ENCODE results near the gene LMX1B. TPM values are rescaled to one million over a fixed set of nuclear protein-coding genes. Genes with fewer than 3 reads are reported as not detected.

Gene LMX1B
- total RNA-seq, 4 donors from 2014 or later = 3.2 to 6.9 (median 4.6) TPM

DNA sequence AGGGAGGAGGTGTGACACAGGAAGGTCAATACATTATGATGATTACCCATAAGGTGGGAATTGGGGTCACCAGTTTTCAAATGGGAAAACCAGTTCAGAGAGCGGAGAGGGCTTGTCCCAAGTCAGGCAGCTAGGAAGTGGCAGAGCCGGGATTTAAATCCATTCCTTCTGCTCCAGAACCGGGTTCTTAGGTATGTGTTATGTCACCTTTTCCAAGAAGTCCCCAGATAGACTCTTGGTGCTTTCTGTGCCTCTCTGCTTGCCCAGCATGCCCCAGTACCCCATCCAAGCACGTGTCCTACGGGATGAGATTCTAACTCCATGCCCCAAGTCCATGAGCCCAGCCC is 69.9 kb downstream of the LMX1B start:
- 72 to 81% methylated on average over 5 of the region's 5 CpGs for WGBS, 2 donors
- no peak for DNase-seq (ENCODE audit: low spot score in 2 of 2)
- intact Hi-C loops (cut with DNase I; ENCODE audit: low total_unique reads) = no loop called here

DNA sequence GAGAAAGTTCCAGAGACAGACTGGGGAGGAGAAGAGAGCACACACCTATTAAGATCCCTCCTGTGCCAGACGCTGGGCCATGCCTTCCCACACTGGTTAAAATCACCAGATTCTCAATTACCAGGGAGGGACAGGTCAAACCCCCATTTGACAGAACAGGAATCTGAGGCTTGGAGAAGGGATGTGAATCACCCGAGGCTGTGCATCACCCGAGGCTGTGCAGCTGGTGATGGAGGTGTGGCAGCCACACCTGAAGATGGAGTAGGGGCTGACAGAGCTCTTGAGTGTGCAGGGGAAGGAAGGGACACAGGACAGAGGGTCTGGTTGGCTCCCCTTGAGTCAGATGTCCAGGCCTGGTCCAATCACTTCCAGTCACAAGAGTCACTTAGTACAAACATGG is 70.6 kb downstream of the LMX1B start:
- WGBS, 2 donors = 65 to 69% methylated on average over 3 of the region's 3 CpGs
- no peak overlapping the region for H3K4me3 ChIP-seq (ENCODE audit: low read depth, poor library complexity, severe bottlenecking)
- intact Hi-C loops (cut with DNase I; ENCODE audit: low total_unique reads) = no loop called here
- DNase-seq (ENCODE audit: low spot score in 2 of 2) = no peak
- TF ChIP-seq, protein P1, sequence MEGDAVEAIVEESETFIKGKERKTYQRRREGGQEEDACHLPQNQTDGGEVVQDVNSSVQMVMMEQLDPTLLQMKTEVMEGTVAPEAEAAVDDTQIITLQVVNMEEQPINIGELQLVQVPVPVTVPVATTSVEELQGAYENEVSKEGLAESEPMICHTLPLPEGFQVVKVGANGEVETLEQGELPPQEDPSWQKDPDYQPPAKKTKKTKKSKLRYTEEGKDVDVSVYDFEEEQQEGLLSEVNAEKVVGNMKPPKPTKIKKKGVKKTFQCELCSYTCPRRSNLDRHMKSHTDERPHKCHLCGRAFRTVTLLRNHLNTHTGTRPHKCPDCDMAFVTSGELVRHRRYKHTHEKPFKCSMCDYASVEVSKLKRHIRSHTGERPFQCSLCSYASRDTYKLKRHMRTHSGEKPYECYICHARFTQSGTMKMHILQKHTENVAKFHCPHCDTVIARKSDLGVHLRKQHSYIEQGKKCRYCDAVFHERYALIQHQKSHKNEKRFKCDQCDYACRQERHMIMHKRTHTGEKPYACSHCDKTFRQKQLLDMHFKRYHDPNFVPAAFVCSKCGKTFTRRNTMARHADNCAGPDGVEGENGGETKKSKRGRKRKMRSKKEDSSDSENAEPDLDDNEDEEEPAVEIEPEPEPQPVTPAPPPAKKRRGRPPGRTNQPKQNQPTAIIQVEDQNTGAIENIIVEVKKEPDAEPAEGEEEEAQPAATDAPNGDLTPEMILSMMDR (IDR thresholded peaks at IDR 0.05) = no peak
- no peak for TF ChIP-seq POLR2A (IDR thresholded peaks at IDR 0.05)

More for the DNA sequence above, 69.9 kb downstream of the LMX1B start:
- no peak overlapping the region for H3K4me3 ChIP-seq (ENCODE audit: low read depth, poor library complexity, severe bottlenecking)
- TF ChIP-seq, protein P1 (IDR thresholded peaks at IDR 0.05) = no peak
- TF ChIP-seq POLR2A (IDR thresholded peaks at IDR 0.05) = no peak

DNA sequence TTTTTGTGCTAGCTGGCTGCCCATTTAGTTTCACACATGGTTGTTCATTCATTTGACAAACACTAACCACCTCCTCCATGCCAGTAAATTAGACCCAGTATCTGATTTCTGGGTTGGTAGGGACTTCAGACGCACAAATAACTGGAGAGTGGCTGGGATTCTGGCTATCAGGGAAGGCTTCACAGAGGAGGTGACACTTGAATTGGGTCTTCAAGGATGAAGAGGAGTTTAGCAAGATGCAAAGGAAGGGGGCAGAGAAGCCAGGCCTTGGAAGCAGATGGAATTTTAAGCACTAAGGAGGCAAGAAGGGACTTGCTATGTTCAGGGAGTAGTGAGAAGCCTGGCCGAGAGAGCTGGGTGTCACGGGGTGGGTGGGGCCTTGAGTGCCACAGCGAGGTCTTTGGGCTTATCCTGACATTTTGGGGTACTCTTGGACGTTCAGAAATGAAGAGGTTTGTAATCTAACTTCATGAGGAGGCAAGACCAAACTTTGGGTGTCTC is 71.3 kb downstream of the LMX1B start:
- DNase-seq (ENCODE audit: low spot score in 2 of 2) = no peak
- intact Hi-C loops (cut with DNase I; ENCODE audit: low total_unique reads) = no loop called here
- no peak for TF ChIP-seq POLR2A (IDR thresholded peaks at IDR 0.05)
- TF ChIP-seq, protein P1 (IDR thresholded peaks at IDR 0.05) = no peak
- H3K4me3 ChIP-seq (ENCODE audit: low read depth, poor library complexity, severe bottlenecking) = no peak overlapping the region
- WGBS, 2 donors = 55 to 58% methylated on average over 5 of the region's 5 CpGs

DNA sequence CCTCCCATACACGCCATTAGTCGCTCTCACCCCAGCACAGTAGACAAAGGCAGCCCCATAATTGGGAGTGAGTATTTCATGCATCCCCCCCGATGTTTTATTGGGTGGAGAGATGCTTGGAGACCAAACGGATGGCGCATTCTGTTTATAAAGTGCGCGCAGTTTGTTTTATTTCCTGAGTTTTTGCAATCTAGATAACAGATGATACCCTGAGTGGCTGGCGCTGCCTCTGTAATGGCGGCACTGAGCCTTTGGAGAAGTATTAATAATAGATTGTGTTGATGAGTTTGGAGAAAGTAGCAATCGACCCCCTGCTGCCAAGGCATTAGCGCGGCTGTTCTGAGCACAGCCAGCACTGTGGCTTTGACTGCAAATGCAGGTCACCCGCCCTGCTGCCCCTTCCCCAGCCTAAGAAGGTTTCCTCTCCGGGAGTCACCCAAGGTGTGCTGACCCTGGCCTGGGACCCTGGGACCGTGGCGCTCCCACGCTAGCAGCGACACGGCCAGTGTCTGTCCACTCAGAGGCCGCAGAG is 74.3 kb downstream of the LMX1B start:
- no peak overlapping the region for H3K4me3 ChIP-seq (ENCODE audit: low read depth, poor library complexity, severe bottlenecking)
- no peak for DNase-seq (ENCODE audit: low spot score in 2 of 2)
- TF ChIP-seq, protein P1 (IDR thresholded peaks at IDR 0.05) = no peak
- TF ChIP-seq POLR2A (IDR thresholded peaks at IDR 0.05) = no peak
- WGBS, 2 donors = 81 to 87% methylated on average over 18 to 19 of the region's 20 CpGs
- intact Hi-C loops (cut with DNase I; ENCODE audit: low total_unique reads) = no loop called here

DNA sequence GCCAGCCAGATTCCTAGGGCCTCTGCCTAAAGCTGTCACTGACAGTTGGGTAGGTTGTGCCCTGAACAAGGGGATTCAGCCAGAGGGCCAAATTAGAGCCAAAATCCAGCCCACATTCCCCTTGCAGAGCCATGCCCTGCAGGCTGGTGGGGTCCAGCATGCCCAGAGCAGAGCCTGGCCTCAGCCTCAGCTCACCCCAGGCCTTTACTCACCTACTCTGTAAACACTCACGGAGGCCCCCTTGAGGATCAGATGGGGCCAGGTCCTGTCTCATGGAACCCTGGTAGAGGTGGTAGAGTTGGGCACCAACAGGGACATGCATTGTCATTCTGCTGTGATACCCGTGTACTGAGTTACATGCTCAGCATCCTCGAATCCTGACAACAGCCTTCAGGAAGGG is 74.9 kb downstream of the LMX1B start:
- 85 to 89% methylated on average over 3 of the region's 3 CpGs for WGBS, 2 donors
- DNase-seq (ENCODE audit: low spot score in 2 of 2) = no peak
- H3K4me3 ChIP-seq (ENCODE audit: low read depth, poor library complexity, severe bottlenecking) = no peak overlapping the region
- intact Hi-C loops (cut with DNase I; ENCODE audit: low total_unique reads) = no loop called here
- no peak for TF ChIP-seq POLR2A (IDR thresholded peaks at IDR 0.05)

DNA sequence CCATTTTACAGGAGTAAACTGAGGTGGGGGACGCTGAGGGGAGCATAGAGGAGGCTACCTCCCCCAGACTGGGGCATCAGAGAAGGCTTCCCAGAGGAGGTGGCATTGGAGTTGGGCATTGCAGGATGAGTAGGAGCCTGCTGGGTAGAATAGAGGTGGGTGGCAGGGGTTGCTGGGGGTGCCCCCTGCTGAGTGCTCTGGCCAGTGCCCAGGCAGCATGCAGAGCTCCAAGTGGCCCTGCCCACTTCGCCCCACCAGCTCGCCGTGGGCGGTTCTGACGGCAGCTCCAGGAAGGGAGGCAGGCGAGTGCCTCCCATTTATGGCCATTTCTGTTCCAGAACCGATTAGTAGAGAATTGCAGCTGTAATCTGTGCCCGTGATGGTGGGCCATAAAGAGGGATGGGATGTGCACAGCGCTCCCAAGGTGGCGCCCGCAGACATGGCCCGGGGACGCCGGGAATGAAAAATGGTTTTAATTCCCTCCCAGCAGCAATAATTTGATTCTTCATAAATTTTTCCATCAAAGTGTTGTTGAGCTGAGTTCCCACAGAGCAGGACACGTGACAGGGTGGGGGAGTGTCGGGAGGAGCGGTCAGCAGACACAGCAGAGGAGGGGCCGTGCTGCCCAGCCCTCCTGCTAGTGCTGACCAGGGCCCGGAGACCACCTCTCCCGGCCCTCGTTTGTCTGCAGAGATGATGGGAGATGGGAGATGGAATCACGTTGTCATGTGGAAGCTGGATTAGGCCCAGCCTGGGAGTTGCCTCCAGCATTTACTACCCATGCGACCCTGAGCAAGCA is 75.5 kb downstream of the LMX1B start:
- H3K4me3 ChIP-seq (ENCODE audit: low read depth, poor library complexity, severe bottlenecking) = no peak overlapping the region
- no peak for DNase-seq (ENCODE audit: low spot score in 2 of 2)
- intact Hi-C loops (cut with DNase I; ENCODE audit: low total_unique reads) = no loop called here
- WGBS, 2 donors = 62 to 68% methylated on average over 23 to 24 of the region's 24 CpGs
- no peak for TF ChIP-seq POLR2A (IDR thresholded peaks at IDR 0.05)
- TF ChIP-seq, protein P1 (IDR thresholded peaks at IDR 0.05) = no peak

All from lower leg skin (tissue), 4 donors.